Glomerular visceral epithelial cell (primary cell): ENCODE results near the gene FRMD4A.

Source experiments
- DNase-seq: peaks from one replicate; pipeline ENCODE4 v3.0.0-alpha.2; 2016; ENCODE audit errors: extremely low spot score

Gene FRMD4A

GRCh38 chr10:13758312-13758711, 572.4 kb downstream of the FRMD4A start:
- peak; percentile 24 for DNase-seq

GRCh38 chr10:13754277-13754676, 576.4 kb downstream of the FRMD4A start:
- no peak for DNase-seq

- no peak for DNase-seq
Observed at GRCh38 chr10:13751191-13751764, 579.4 kb downstream of the FRMD4A start.

GRCh38 chr10:13750299-13751190, 580.2 kb downstream of the FRMD4A start:
- DNase-seq: no peak

- DNase-seq: no peak
Observed at GRCh38 chr10:13745271-13745670, 585.5 kb downstream of the FRMD4A start.

- no peak for DNase-seq
Observed at GRCh38 chr10:13743963-13744362, 586.8 kb downstream of the FRMD4A start.

GRCh38 chr10:13743101-13743693, 587.5 kb downstream of the FRMD4A start:
- DNase-seq: peak; percentile 53

GRCh38 chr10:13741438-13741837, 589.3 kb downstream of the FRMD4A start:
- DNase-seq: no peak

GRCh38 chr10:13740461-13740860, 590.3 kb downstream of the FRMD4A start:
- no peak for DNase-seq

GRCh38 chr10:13739183-13739582, 591.5 kb downstream of the FRMD4A start:
- DNase-seq: no peak

- no peak for DNase-seq
Observed at GRCh38 chr10:13736506-13736905, 594.2 kb downstream of the FRMD4A start.

- DNase-seq: no peak
Observed at GRCh38 chr10:13734151-13734550, 596.6 kb downstream of the FRMD4A start.

GRCh38 chr10:13733071-13733470, 597.7 kb downstream of the FRMD4A start:
- no peak for DNase-seq

- DNase-seq: no peak
Observed at GRCh38 chr10:13732465-13732881, 598.3 kb downstream of the FRMD4A start.

GRCh38 chr10:13731799-13732198, 598.9 kb downstream of the FRMD4A start:
- DNase-seq: no peak

- DNase-seq: no peak
Observed at GRCh38 chr10:13730956-13731355, 599.8 kb downstream of the FRMD4A start.

- no peak for DNase-seq
Observed at GRCh38 chr10:13730306-13730652, 600.4 kb downstream of the FRMD4A start.

GRCh38 chr10:13729586-13730305, 601.0 kb downstream of the FRMD4A start:
- no peak for DNase-seq

GRCh38 chr10:13728898-13729535, 601.7 kb downstream of the FRMD4A start:
- DNase-seq: no peak

- DNase-seq: no peak
Observed at GRCh38 chr10:13725594-13725993, 605.1 kb downstream of the FRMD4A start.

- no peak for DNase-seq
Observed at GRCh38 chr10:13724484-13724883, 606.2 kb downstream of the FRMD4A start.
